SH-SY5Y (cell line): ENCODE results near the gene GP9.

Source experiments
- GATA2 ChIP-seq: IDR thresholded peaks from 2 replicates; pipeline ENCODE4 v1.6.1; 2011; ENCODE audit warnings: mild to moderate bottlenecking, low read depth, low read length
- GATA3 ChIP-seq: IDR thresholded peaks from 2 replicates; pipeline ENCODE4 v1.6.1; 2011; ENCODE audit warnings: low read depth, mild to moderate bottlenecking, low read length, moderate library complexity

DNA sequence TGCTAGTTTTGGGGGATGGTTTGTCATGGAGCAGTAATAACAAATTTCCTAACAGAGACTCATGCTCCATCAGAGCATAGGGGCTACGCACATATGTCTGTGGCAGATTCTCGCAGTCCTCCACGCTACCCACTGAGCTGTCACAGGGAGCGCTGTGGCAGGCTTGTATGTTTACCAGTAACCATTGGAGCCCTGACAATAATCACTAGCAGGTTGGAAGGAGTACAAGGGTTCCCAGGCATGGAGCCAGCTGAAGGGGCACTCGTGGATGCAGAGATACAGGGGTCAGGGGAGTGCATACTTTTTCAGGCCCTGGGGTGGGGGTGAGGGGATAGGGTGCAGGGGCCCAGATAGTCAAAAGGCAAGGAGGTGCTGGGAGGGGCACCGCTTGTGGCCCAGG lies 7.9 kb upstream of the GP9 start:
- TF ChIP-seq GATA2 (no peak), GATA3 (no peak)
